ENCODE data around the gene ADM.
"Not testable (repeated sequence)": the region's sequence is repeated elsewhere in the genome, so short reads cannot be mapped to it uniquely, and the experiment has no call there.

The ADM gene

GRCh38 chr11:10304495-10305261, at the start of gene ADM:
Gene ADM, plus strand, starts transcription at chr11:10305073. Its CDS starts 628 bp downstream, at chr11:10305701.
- DNase-seq: no peak

DNA sequence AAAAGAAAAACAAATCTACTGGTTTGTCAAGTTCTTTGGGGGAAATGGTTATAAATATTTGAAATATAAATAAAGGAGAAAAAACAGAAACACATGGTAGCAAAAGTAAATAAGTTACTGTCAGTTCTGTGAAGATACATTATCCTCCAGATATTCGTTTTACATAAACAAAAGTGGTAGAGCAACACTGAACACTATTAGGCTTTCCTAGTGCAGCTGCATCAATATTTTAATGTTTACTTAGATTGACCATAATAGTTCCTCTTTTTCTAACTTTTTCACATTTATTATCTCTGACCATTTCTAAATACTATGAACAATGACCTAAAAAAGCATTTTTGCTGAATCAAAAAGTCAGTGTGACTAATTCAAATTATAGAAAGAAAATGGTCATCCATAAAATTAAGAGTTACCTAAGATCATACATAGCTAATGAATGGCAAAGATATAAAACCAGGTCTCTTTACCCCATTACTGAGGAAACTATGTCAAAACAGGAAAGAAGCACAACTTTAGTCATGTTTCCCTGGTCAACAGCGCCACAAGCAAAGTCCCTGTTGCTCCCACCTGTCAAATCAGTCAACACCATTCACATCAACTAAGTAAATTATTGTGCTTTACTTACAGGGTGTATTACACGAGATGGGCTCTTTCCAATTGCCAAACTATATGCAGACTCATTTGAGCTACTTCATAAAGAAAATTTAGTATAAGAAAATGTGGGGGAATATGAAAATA, 49.3 kb upstream of the ADM start:
- no peak for DNase-seq

DNA sequence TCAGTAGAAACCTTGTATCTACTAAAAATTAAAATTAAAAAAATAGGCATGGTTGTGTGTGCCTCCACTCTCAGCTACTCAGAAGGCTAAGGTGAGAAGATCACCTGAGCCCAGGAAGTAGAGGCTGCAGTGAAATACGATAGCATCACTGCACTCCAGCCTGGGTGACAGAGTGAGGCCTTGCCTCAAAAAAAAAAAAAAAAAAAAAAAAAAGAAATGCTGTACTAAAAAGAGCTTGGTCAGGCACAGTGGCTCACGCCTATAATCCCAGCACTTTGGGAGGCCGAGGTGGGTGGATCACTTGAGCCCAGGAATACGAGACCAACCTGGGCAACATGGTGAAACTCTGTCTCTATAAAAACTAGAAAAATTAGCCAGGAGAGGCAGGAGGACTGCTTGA, 47.4 kb upstream of the ADM start:
- DNase-seq: no peak

DNA sequence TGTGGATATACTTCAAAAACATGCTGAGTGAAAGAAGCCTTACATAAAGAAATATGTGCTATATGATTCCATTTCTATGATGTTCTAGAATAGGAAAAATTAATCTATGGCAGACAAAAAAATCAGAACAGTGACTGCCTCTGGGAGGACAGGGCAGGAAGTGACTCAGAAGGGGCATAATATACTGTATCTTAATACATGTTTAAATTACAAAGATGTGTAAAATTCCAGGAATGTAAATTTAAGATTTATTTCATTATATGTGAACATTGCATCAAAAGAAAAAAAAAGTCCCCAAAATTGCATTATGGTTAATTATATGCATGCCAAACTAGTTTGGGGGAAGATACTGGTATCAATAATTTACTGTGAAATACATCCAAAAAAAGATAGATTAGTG, 43.1 kb upstream of the ADM start:
- DNase-seq: no peak

DNA sequence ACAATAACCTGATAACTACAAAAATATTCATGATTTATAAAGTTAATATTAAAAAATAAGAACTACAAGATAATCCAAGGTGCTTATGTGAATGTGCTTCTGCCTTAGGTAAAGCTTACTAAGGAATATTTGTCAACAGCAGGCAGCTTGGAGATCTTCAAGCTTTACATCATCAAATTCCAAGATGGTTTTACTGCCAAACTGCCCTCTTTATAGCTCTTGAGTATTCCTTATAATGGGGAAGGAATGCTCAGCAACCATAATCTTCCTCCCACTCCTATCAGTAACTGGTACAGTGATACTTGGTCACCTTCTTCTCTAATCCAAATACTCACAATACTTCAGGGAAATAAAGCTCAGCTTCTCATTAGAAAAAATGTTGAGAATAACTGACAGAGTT, 40.9 kb upstream of the ADM start:
- DNase-seq: no peak

- not testable (repeated sequence) for DNase-seq
These were observed 40.2 kb upstream of the ADM start for GRCh38 chr11:10264716-10265115.

DNA sequence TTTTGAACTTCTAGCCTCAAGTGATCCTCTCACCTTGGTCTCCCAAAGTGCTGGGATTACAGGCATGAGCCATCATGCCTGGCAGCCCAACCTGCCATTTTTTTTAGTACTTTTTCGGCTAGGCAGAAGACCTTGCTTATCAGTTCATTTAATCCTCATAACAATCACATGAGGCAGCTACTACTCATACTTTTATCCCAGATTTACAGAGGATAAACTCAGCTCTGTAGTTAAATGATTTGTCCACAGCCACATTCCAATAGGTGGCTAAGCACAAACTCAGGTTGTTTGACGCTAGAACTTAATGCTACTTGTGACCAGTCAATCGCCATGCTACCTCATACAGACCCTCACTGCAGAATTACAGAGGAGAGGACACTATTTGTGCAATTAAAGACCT, 38.9 kb upstream of the ADM start:
- DNase-seq: no peak

DNA sequence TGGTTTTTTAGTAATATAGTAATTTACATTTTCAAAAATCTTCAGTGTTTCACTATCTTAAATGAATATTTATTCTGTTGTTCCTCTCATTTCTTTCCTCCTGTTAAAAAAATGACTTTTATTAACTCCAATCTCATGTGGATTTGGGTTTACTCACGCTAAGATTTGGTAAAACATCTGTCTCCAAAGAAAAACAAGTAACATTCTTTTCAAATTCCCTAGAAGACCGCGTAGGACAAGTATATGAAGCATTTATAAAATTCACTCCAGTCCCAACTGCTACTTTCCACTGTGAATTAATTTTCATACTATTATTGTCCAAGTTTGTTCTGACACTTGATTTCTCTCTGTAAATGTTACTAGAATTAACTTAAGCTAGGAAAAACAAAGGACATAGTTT, 37.1 kb upstream of the ADM start:
- no peak for DNase-seq

- DNase-seq: no peak
These were observed 36.0 kb upstream of the ADM start for GRCh38 chr11:10268746-10269488.

DNA sequence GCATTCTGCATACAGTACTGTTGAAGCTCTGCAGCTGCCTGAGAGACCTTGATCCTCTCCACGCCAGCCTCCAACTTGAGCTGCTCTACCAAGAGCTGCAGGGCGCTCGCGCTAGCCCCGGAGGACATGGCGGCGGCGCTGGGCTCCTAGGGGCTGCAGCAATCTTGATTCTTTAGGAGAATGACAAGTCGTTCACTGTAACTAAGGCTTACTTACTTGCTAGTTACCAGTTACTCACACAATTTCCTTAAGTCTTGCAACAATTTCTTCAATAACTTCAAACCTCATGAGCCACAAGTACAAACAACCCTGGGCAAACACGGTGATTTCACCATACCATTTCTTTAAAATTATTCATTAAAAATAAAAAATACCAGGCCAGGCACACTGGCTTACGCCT, 32.7 kb upstream of the ADM start:
- DNase-seq: no peak

DNA sequence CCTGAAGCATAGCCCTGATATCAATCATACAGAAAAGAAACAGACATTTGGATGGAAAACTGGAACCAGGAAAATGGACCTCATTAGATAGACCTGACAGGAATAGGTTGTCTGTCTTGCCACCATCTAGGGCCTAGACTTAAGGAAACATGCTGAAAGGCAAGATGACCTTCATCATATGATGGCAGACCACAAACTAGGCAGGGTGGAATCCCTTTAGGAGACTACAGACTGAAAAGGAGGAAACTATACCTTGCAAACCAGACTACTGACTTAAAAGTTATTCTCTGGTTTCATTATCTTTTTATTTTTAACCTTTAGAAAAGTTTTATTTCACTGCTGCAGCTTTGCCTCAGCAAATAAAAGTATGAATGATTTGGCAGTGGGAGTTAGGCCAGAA, 31.1 kb upstream of the ADM start:
- DNase-seq: no peak

GRCh38 chr11:10274726-10275125, 30.1 kb upstream of the ADM start:
- no peak for DNase-seq

- DNase-seq: no peak
These were observed 29.2 kb upstream of the ADM start for GRCh38 chr11:10275714-10276113.

DNA sequence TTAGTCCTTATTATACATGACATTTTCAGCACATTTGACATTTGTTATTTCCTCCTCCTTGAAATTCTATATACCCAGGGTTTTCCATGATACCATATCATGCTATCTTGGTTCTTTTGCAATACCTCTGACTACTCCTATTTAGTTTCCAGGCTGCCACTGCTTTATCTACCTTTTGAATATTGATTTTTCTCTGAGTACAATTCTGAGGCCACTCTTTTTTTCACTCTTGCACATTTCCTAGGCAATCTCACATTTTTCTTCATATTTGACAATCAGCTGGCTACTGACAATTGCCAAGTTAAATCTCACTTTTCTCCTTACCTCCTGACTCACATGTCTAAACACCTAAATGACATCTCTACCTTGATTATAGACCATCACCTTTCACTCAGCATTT, 22.8 kb upstream of the ADM start:
- DNase-seq: no peak

DNA sequence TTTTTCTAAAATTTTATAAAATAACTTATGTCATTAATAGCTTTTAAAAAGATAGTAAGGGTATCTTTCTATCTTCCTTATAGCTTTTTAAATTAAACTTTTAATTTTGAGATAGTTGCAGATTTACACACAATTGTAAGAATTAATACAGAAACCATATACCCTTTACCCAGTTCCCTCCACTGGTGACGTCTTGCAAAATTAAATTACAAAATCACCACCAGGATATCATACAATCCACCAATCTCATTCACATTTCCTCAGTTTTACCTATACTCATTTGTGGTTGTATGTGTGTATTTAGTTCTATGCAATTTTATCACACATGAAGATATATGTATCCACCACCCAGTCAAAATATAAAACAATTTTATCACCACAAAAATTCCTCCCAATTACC, 20.9 kb upstream of the ADM start:
- DNase-seq: no peak

DNA sequence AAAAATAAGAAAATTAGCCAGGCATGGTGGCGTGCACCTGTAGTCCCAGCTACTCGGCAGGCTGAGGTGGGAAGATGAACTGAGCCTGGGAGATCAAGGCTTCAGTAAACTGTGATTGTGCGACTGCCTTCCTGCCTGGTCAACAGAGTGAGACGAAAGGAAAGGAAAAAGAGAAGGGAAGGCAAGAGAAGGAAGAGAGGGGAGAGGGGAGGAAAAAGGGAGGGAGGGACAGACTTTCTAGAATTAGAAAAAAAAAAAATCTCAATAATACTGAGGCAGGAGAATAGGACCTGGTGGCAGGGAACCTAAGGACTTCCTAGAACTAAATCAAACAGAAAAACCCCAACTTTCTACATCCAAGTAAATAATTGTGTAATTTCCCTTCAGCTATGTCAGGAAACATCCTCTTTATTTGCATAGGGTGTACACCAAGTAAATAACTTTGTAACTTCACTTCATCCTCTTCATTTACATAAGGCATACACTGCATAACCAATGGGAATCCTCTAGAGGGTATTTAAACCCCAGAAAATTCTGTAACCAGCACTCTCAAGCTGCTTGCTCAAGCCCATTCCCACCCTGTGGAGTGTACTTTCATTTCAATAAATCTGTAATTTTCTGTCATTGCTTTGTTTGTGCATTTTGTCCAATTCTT, 19.6 kb upstream of the ADM start:
- no peak for DNase-seq

DNA sequence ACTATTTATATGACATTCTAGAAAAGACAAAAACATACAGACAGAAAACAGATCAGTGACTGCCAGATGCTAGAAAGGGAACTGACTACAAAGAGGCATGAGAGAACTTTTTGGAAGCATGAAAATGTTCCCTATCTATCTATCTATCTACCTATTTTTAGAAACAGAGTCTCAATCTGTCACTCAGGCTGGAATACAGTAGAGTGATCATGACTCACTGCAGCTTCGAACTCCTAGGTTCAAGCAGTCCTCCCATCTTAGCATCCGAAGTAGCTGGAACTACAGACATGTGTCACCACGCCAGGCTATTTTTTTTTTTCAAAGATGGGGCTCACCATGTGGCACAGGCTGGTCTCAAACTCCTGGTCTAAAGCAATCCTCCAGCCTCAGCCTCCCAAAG, 17.7 kb upstream of the ADM start:
- DNase-seq: no peak

- no peak for DNase-seq
These were observed 16.8 kb upstream of the ADM start for GRCh38 chr11:10287766-10288715.

DNA sequence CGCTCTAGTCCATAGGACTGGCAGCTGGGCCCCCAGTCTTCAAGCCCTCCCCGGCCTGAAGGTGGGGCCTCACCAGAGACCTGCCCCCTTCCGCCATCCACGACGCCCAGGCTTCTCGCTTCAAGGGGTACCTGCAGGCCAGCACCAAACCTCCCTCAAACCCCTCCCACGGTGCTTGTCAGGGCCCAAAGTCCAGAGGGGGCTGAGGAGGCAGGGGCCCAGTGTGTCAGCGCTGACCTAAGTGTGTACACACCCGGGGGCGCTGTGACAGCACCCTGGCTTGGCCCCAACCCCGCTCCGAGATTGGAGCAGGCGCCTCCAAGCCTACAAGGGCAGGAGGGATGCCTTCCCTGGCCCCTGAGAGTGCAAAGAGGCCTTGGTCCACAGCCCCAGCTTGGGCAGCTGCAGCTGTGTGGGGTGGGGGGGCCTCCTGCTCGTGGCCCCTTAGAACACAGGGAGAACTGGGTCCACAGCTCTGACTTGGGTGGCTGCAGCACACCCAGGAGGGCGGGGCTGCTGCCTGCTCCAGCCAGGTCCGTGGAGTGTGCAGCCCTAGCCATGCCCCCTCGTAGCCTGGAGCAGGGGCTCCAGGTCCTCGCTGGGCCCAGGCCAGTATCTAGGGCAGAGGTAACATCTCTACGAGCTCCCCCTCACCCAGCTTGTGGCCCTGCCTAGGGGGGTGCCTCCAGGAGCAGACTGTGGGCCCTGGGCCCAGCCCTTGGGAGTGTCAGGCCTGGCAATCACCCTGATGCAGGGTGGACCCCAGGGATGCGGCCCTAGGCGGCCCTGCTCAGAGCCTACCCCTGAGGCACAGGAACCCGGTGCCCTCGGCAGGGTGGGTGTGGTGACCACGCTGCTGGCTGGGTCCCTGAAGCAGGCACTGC, 15.8 kb upstream of the ADM start:
- no peak for DNase-seq

GRCh38 chr11:10289765-10290380, 15.0 kb upstream of the ADM start:
- DNase-seq: no peak
